Choroid plexus epithelial cell (primary cell): ENCODE data around the gene RCOR1.
A peak's percentile ranks its signal among the peaks of the same experiment; 100 is the strongest.

ENCODE experiments used
- DNase-seq: peaks from one replicate; pipeline ENCODE4 v3.0.0-alpha.2; 2010; ENCODE audit warnings: low read depth
- H3K4me3 ChIP-seq: 2 replicates; pipeline ENCODE4 v1.5.1; 2011; ENCODE audit warnings: low read depth, mild to moderate bottlenecking, control low read depth, low read length, moderate library complexity
- TF ChIP-seq, protein P1 (sequence below): conservative IDR thresholded peaks from 2 replicates; pipeline ENCODE4 v1.5.1; 2011; ENCODE audit warnings: low read depth, mild to moderate bottlenecking, control low read depth, inconsistent platforms, low read length, moderate library complexity

The RCOR1 gene

GRCh38 chr14:102622262-102622885, 29.9 kb downstream of the RCOR1 start:
- no peak for DNase-seq
- TF ChIP-seq, protein P1, sequence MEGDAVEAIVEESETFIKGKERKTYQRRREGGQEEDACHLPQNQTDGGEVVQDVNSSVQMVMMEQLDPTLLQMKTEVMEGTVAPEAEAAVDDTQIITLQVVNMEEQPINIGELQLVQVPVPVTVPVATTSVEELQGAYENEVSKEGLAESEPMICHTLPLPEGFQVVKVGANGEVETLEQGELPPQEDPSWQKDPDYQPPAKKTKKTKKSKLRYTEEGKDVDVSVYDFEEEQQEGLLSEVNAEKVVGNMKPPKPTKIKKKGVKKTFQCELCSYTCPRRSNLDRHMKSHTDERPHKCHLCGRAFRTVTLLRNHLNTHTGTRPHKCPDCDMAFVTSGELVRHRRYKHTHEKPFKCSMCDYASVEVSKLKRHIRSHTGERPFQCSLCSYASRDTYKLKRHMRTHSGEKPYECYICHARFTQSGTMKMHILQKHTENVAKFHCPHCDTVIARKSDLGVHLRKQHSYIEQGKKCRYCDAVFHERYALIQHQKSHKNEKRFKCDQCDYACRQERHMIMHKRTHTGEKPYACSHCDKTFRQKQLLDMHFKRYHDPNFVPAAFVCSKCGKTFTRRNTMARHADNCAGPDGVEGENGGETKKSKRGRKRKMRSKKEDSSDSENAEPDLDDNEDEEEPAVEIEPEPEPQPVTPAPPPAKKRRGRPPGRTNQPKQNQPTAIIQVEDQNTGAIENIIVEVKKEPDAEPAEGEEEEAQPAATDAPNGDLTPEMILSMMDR = no peak
- H3K4me3 ChIP-seq = no peak overlapping the region

DNA sequence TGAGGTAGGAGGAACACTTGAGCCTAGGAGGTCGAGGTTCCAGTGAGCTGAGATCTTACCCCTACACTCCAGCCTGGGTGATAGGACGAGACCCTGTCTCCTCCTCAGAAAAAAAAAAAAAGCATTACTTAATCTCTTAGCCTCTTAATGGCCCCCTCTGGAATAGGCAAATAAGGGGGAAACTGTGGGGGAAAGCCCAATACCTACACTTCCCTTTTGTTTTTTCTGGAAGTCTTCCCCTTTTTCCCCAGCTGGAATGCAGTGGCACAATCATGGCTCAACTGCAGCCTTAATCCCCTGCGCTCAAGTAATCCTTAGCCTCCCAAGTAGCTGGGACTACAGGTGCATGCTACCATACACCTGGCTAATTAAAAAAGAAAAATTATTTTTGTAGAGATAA, 32.2 kb downstream of the RCOR1 start:
- no peak overlapping the region for H3K4me3 ChIP-seq
- DNase-seq = no peak
- TF ChIP-seq, protein P1 = no peak

DNA sequence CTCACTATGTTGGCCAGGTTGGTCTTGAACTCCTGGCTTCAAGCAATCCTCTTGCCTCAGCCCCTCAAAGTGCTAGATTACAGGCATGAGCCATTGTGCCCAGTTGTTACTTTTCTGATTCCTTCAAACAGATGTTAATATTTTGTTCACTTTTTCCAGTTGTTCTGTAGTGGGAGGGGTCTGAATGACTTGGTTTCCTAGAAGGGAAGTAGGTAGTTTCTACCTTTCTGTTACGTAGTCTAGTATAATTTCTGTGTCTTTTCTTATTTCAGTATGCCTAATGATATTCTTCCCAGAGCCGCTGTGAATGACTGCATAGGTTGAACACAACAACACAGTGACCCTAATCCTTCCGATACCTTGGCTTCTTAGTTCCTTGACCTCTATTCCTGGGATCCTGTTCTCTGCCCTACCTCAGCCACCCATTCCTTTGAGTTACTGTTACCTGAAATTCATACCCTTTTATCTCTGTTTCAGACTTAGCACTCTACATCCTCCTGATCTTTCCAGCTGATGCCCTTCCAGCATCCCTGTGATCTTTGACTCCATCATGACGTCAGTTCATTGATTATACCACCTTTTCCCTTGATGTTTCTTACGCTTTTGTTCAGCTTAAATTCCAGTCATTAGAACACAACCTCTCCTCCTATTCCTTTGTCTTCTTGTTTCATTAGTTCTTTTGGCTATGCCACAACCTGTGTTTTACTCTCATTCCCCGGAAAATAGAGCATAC, 33.3 kb downstream of the RCOR1 start:
- no peak overlapping the region for H3K4me3 ChIP-seq
- TF ChIP-seq, protein P1 = no peak
- no peak for DNase-seq

DNA sequence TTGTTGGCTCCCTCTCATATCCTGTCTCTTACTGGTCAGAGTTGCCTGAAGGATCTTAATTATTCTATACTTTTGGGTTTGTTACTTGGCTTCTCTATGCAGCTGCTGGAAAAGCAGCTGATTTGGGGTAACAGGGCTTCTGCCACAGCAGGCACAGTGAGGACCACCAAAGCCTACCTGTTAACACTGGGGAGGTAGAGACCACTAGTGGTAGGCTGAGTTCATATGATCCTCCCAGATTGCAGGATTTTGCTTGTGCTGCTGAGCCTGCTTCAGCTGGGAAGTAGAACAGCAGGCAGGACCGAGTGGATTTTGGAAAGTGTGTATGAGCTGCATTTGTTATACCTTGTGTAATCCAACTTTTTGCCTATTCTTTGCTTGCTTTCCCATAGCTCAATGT, 34.1 kb downstream of the RCOR1 start:
- H3K4me3 ChIP-seq = no peak overlapping the region
- DNase-seq = no peak
- TF ChIP-seq, protein P1 = no peak

- no peak overlapping the region for H3K4me3 ChIP-seq
- no peak for DNase-seq
- TF ChIP-seq, protein P1 = no peak
Measured at GRCh38 chr14:102629011-102629444, 36.6 kb downstream of the RCOR1 start.

DNA sequence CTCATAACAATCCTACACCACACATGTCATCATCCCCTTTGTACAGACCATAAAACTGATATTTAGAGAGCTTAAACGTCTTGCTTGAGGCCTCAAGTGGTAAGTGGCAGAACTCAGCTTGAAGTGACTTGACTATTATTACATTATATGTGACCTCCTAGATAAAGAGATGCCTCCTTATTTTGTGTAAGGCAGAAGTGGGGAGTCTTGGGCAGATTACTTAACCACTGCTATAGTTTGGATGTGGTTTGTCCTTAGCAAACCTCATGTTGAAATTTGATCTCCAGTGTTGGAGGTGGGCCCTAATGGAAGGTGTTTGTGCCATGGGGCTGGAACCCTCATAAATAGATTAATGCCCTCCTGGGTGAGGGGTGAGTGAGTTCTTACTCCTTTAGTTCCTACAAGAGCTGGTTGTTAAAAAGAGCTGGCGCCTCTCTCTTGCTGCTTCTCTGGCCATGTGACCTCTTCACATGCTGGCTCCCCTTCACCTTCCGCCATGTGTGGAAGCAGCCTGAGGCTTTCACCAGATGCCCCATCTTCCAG, 37.4 kb downstream of the RCOR1 start:
- peak; percentile 48 for DNase-seq
- H3K4me3 ChIP-seq = no peak overlapping the region
- TF ChIP-seq, protein P1 = no peak
